ENCODE data around the gene STIP1.

- no peak for TF ChIP-seq ZNF79 (CRISPR knock-in tag; IDR thresholded peaks at IDR 0.05; ENCODE audit: low read depth)
- no peak for TF ChIP-seq SIN3A (IDR thresholded peaks at IDR 0.05; ENCODE audit: borderline replicate concordance in 2 of 2, control insufficient read depth in 1 of 2, low read depth in 2 of 2, low read length in 2 of 2)
- no peak for TF ChIP-seq TAF7 (tag; IDR thresholded peaks at IDR 0.05)
Observed at GRCh38 chr11:64153812-64154211, 32.2 kb upstream of the STIP1 start.
